ENCODE measurements around the gene GLIS1. TPM values are rescaled to one million over a fixed set of nuclear protein-coding genes. Genes with fewer than 3 reads are reported as not detected.

The GLIS1 gene
- polyA plus RNA-seq, 1 donor from 2014 or later, result not detected

- Histone ChIP-seq H3K4me2 (ENCODE audit: low read length) (no peak overlapping the region), H3K27ac (ENCODE audit: low read length) (no peak overlapping the region)
Measured at GRCh38 chr1:53542551-53542950, 196.4 kb downstream of the GLIS1 start.

DNA sequence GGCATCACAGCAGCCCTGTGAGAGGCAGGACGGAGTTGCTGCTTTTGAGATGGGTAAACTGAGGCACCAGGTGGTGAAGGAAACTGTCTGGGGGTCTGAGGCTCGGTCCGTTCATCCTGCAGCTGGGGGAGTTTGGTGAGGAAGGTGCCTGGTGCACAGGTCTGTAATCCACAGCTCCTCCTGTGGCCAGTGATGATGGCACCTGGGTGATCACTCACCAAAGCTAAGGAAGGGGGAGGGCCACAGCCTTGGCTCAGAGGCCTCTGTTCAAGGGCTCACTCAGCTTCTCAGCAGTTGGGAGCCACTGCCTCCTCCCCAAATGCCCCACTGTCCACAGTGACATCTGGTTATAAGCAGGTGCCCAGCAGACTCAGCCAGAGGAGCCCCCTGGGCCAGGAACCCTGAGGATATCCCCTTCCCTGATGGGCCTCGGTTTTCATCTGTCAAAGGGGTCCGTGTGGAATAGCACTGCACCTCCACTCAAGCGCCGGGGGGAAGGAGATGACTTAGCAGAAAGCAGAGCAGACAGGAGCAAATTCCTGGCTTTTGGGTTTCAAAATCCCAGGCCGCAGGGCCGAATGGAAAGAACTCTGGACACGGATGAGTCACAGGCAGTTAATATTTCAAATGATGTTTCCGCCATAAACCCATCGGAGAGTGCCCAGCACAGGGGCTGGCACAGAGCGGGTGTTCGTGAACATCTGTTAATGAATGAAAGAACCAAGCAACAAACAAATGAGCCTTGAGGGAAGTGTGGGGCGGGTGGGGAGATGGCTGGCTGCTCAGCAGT lies 197.0 kb downstream of the GLIS1 start:
- H3K9ac ChIP-seq (ENCODE audit: low read length), result no peak overlapping the region
- TF ChIP-seq CTCF (IDR thresholded peaks at IDR 0.05; ENCODE audit: poor library complexity, severe bottlenecking) (no peak), EP300 (conservative IDR thresholded peaks at IDR 0.05; ENCODE audit: poor library complexity, severe bottlenecking) (no peak), EZH2 (IDR thresholded peaks at IDR 0.05; ENCODE audit: borderline replicate concordance, insufficient read depth, low read length, poor library complexity, severe bottlenecking) (no peak), TAF1 (IDR thresholded peaks at IDR 0.05; ENCODE audit: low read depth) (no peak), RAD21 (conservative IDR thresholded peaks at IDR 0.05) (no peak), MXI1 (conservative IDR thresholded peaks at IDR 0.05; ENCODE audit: poor library complexity, severe bottlenecking) (no peak), POLR2AphosphoS5 (IDR thresholded peaks at IDR 0.05) (no peak)

More at GRCh38 chr1:53542551-53542950, 196.4 kb downstream of the GLIS1 start:
- H4K20me1 ChIP-seq (ENCODE audit: insufficient read depth), result no peaks in the 10 kb centered on the region
- TF ChIP-seq RAD21 (conservative IDR thresholded peaks at IDR 0.05), result no peak
- TF ChIP-seq REST (IDR thresholded peaks at IDR 0.05; ENCODE audit: borderline replicate concordance), result no peak
- TF ChIP-seq TAF1 (IDR thresholded peaks at IDR 0.05; ENCODE audit: low read depth), result no peak
- TF ChIP-seq CTCF (IDR thresholded peaks at IDR 0.05; ENCODE audit: poor library complexity, severe bottlenecking), result no peak
- no peak for TF ChIP-seq EZH2 (IDR thresholded peaks at IDR 0.05; ENCODE audit: borderline replicate concordance, insufficient read depth, low read length, poor library complexity, severe bottlenecking)
- no peak for TF ChIP-seq SMC3 (conservative IDR thresholded peaks at IDR 0.05; ENCODE audit: poor library complexity)
- TF ChIP-seq POLR2AphosphoS5 (IDR thresholded peaks at IDR 0.05), result no peak
- TF ChIP-seq MXI1 (conservative IDR thresholded peaks at IDR 0.05; ENCODE audit: poor library complexity, severe bottlenecking), result no peak
- TF ChIP-seq EP300 (conservative IDR thresholded peaks at IDR 0.05; ENCODE audit: poor library complexity, severe bottlenecking), result no peak
- no peak overlapping the region for H3K9ac ChIP-seq (ENCODE audit: low read length)
- no peaks in the 10 kb centered on the region for H3K9me3 ChIP-seq (ENCODE audit: low read length)
- H3F3A ChIP-seq (ENCODE audit: insufficient read depth, low read length, poor library complexity, severe bottlenecking), result no peaks in the 10 kb centered on the region
- H2AFZ ChIP-seq (ENCODE audit: low read depth, low read length), result no peak overlapping the region
- no peaks in the 10 kb centered on the region for H3K79me2 ChIP-seq (replicated peaks; ENCODE audit: insufficient read depth, low read length)
- H3K4me3 ChIP-seq (ENCODE audit: low read length), result no peak overlapping the region
- no peaks in the 10 kb centered on the region for H3K36me3 ChIP-seq (ENCODE audit: insufficient read depth, low read length)
- H3K27me3 ChIP-seq (ENCODE audit: insufficient read depth, low read depth, low read length), result no peaks in the 10 kb centered on the region
- no peaks in the 10 kb centered on the region for H3K9me2 ChIP-seq (ENCODE audit: insufficient read depth, low read length)

More for the DNA sequence above, 197.0 kb downstream of the GLIS1 start:
- no peaks in the 10 kb centered on the region for H3K79me2 ChIP-seq (replicated peaks; ENCODE audit: insufficient read depth, low read length)
- no peaks in the 10 kb centered on the region for H3K27me3 ChIP-seq (ENCODE audit: insufficient read depth, low read depth, low read length)
- no peak overlapping the region for H3K4me3 ChIP-seq (ENCODE audit: low read length)
- no peak overlapping the region for H3K27ac ChIP-seq (ENCODE audit: low read length)
- no peak overlapping the region for H2AFZ ChIP-seq (ENCODE audit: low read depth, low read length)
- H3K9me3 ChIP-seq (ENCODE audit: low read length), result no peaks in the 10 kb centered on the region
- H3K4me2 ChIP-seq (ENCODE audit: low read length), result no peak overlapping the region
- no peaks in the 10 kb centered on the region for H3K36me3 ChIP-seq (ENCODE audit: insufficient read depth, low read length)
- H4K20me1 ChIP-seq (ENCODE audit: insufficient read depth), result no peaks in the 10 kb centered on the region
- no peaks in the 10 kb centered on the region for H3K9me2 ChIP-seq (ENCODE audit: insufficient read depth, low read length)
- no peaks in the 10 kb centered on the region for H3F3A ChIP-seq (ENCODE audit: insufficient read depth, low read length, poor library complexity, severe bottlenecking)

Data from neural cell (in vitro differentiated cells).